ENCODE measurements around the gene TCF7L2.

GRCh38 chr10:112913255-112913654 lies 36.8 kb upstream of the TCF7L2 start:
- no peak for TF ChIP-seq CTCF (conservative IDR thresholded peaks at IDR 0.05 in 1 of 2, IDR thresholded peaks at IDR 0.05 in 1 of 2; ENCODE audit: low read depth in 1 of 2, low read length in 2 of 2)
- no peak for TF ChIP-seq EZH2 (IDR thresholded peaks at IDR 0.05; ENCODE audit: low read length, missing control alignments)
